NB4 (cell line): ENCODE results near the gene SETDB1.

Source experiments
- MYC ChIP-seq: IDR thresholded peaks from 2 replicates; pipeline ENCODE4 v1.6.1; 2011; ENCODE audit warnings: low read depth, low read length
- POLR2A ChIP-seq: IDR thresholded peaks from 2 replicates; pipeline ENCODE4 v1.6.1; 2011; ENCODE audit warnings: mild to moderate bottlenecking; ENCODE audit not compliant: insufficient read length; ENCODE audit errors: extremely low read depth
- TF ChIP-seq, protein P1 (sequence below): IDR thresholded peaks from one replicate; pipeline ENCODE4 v1.5.1; 2012; ENCODE audit warnings: low read depth, low read length
- TF ChIP-seq, protein P2 (sequence below): IDR thresholded peaks from 2 replicates; pipeline ENCODE4 v1.6.1; 2011; ENCODE audit warnings: low read depth, low read length

DNA sequence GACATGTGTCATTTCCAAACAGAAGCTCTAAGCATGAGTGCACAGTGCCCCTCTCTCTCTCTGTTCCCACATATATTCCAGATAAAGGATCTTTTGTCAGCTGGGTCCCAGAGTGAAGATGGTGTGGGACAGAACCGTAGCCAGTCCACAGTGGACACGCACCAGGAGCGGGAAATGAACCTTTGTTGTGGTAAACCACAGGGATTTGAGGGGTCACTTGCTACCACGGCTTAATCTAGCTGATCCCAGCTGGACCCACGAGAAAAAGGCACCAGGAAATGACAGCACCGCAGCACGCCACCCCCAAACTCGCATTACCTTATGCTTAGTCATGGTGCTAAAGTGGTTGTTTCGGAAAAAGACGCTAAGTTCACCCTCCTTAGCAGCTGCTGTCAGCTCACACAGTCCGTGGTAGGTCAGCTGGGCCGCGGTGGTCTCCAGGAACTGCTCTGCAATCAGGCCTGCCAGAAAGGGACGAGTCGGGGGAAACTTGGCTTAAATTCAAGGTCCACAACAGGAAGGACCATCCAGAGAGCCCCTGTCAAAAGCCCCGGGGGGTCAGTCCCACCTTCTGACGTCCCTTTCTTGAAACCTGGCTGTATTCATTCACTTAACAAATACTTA is 73.0 kb downstream of the SETDB1 start:
- TF ChIP-seq, protein P1, sequence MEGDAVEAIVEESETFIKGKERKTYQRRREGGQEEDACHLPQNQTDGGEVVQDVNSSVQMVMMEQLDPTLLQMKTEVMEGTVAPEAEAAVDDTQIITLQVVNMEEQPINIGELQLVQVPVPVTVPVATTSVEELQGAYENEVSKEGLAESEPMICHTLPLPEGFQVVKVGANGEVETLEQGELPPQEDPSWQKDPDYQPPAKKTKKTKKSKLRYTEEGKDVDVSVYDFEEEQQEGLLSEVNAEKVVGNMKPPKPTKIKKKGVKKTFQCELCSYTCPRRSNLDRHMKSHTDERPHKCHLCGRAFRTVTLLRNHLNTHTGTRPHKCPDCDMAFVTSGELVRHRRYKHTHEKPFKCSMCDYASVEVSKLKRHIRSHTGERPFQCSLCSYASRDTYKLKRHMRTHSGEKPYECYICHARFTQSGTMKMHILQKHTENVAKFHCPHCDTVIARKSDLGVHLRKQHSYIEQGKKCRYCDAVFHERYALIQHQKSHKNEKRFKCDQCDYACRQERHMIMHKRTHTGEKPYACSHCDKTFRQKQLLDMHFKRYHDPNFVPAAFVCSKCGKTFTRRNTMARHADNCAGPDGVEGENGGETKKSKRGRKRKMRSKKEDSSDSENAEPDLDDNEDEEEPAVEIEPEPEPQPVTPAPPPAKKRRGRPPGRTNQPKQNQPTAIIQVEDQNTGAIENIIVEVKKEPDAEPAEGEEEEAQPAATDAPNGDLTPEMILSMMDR, result no peak
- TF ChIP-seq POLR2A, result no peak
- TF ChIP-seq, protein P2, sequence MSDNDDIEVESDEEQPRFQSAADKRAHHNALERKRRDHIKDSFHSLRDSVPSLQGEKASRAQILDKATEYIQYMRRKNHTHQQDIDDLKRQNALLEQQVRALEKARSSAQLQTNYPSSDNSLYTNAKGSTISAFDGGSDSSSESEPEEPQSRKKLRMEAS, result no peak
- TF ChIP-seq MYC, result no peak
